GM12878 (cell line): ENCODE data around the gene VIPAS39.

Experiments
- EP300 ChIP-seq, 2 experiments: fragments of 150-350 bp in 1 of 2; IDR thresholded peaks; 2 replicates each; pipeline ENCODE4 v1.6.1; 2011 to 2012; ENCODE audit warnings: low read depth in 2 of 2, low read length in 2 of 2, borderline replicate concordance in 1 of 2, improper control_type of control experiment in 1 of 2, inconsistent platforms in 1 of 2; ENCODE audit not compliant: control insufficient read depth in 1 of 2
- IKZF2 ChIP-seq, 2 experiments: fragments of 450-650 bp; IDR thresholded peaks; 2 replicates each; pipeline ENCODE4 v1.6.1; 2017; ENCODE audit warnings: mild to moderate bottlenecking in 2 of 2, moderate library complexity in 2 of 2
- JUNB ChIP-seq: IDR thresholded peaks from 2 replicates; pipeline ENCODE4 v1.6.1; 2016; ENCODE audit warnings: antibody characterized with exemption, mild to moderate bottlenecking
- POLR2A ChIP-seq: IDR thresholded peaks from 2 replicates; pipeline ENCODE4 v1.6.1; 2011; ENCODE audit warnings: low read depth, mild to moderate bottlenecking, low read length
- RAD21 ChIP-seq: IDR thresholded peaks from 2 replicates; pipeline ENCODE4 v1.6.1; 2011; ENCODE audit warnings: mild to moderate bottlenecking, low read depth, low read length, moderate library complexity; ENCODE audit not compliant: insufficient read depth
- TF ChIP-seq, protein P1 (sequence below), 3 experiments: IDR thresholded peaks in 2 of 3; conservative IDR thresholded peaks in 1 of 3; 2 replicates each; pipeline ENCODE4 v1.5.1; 2011; ENCODE audit warnings: low read depth in 3 of 3, low read length in 3 of 3, mild to moderate bottlenecking in 3 of 3, control low read depth in 2 of 3, moderate library complexity in 2 of 3, inconsistent platforms in 1 of 3, mixed read lengths in 1 of 3; ENCODE audit not compliant: control insufficient read depth in 2 of 3, insufficient read depth in 1 of 3; ENCODE audit errors: extremely low read depth in 1 of 3
- TF ChIP-seq, protein P2 (sequence below): IDR thresholded peaks from 2 replicates; pipeline ENCODE4 v1.6.1; 2011; ENCODE audit warnings: borderline replicate concordance, low read depth, mild to moderate bottlenecking, moderate library complexity, low read length; ENCODE audit not compliant: insufficient read depth, poor library complexity, severe bottlenecking

DNA sequence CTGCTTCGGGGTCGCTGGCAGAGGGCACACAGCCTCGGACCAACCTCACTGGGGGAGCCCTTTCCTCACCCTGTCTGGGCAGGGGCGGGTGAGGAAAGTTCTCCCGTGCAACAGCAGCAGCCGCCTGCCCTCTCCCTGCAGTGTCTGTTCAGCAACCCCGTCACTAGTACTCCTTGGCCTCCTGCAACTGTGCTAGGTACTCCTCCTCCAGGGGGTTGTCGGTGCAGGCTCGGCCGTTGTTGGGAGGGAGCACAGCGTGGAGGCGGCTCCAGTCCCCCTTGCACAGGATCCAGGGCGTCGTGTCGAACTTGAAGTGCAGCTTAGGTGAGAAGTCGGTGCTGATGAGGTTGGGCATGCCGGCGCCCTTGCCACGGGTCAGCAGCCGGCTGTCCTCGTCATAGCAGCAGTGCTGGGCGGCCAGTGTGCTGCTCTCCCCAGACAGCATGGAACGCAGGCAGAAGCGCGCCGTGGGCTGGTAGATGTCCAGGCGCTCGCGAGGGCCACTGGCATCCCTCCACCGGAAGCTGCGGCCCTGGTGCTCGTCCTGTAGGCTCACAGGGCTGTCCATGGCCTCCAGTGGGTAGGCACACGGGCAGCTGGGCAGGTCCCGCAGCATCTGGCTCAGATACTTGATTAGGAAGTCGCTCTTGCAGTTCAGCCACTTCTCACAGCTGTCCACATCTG, 18.2 kb upstream of the VIPAS39 start:
- TF ChIP-seq, protein P1, sequence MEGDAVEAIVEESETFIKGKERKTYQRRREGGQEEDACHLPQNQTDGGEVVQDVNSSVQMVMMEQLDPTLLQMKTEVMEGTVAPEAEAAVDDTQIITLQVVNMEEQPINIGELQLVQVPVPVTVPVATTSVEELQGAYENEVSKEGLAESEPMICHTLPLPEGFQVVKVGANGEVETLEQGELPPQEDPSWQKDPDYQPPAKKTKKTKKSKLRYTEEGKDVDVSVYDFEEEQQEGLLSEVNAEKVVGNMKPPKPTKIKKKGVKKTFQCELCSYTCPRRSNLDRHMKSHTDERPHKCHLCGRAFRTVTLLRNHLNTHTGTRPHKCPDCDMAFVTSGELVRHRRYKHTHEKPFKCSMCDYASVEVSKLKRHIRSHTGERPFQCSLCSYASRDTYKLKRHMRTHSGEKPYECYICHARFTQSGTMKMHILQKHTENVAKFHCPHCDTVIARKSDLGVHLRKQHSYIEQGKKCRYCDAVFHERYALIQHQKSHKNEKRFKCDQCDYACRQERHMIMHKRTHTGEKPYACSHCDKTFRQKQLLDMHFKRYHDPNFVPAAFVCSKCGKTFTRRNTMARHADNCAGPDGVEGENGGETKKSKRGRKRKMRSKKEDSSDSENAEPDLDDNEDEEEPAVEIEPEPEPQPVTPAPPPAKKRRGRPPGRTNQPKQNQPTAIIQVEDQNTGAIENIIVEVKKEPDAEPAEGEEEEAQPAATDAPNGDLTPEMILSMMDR (IDR thresholded peaks at IDR 0.05 in 2 of 3, conservative IDR thresholded peaks at IDR 0.05 in 1 of 3; ENCODE audit: control insufficient read depth in 2 of 3, extremely low read depth in 1 of 3, insufficient read depth in 1 of 3, low read depth in 3 of 3, low read length in 3 of 3) = no peak
- no peak for TF ChIP-seq IKZF2 (IDR thresholded peaks at IDR 0.05)
- TF ChIP-seq RAD21 = no peak
- TF ChIP-seq POLR2A = no peak
- no peak for TF ChIP-seq EP300 (IDR thresholded peaks at IDR 0.05; ENCODE audit: borderline replicate concordance in 1 of 2, control insufficient read depth in 1 of 2, low read depth in 2 of 2, low read length in 2 of 2)
- TF ChIP-seq, protein P2, sequence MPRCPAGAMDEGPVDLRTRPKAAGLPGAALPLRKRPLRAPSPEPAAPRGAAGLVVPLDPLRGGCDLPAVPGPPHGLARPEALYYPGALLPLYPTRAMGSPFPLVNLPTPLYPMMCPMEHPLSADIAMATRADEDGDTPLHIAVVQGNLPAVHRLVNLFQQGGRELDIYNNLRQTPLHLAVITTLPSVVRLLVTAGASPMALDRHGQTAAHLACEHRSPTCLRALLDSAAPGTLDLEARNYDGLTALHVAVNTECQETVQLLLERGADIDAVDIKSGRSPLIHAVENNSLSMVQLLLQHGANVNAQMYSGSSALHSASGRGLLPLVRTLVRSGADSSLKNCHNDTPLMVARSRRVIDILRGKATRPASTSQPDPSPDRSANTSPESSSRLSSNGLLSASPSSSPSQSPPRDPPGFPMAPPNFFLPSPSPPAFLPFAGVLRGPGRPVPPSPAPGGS = no peak
- TF ChIP-seq JUNB = no peak
